OCI-LY7 (cell line): ENCODE measurements around the gene IRX2. TPM values are rescaled to one million over a fixed set of nuclear protein-coding genes. Genes with fewer than 3 reads are reported as not detected.

Experiments
- BruUV-seq: library from RNA; stranded (reverse); fragments of 400-500 nt; replicated peaks from 2 replicates; lab custom pipeline; 2021; lab: Mats Ljungman, UMichigan
- CTCF ChIA-PET: fragments of 300-600 bp; sonication (Branson Sonifier 250); formaldehyde crosslinking; loops from one replicate; lab custom pipeline; 2022; ENCODE audit warnings: antibody characterized with exemption; ENCODE audit not compliant: unreplicated experiment; lab: Charles Lee
- POLR2A ChIA-PET: fragments of 300-600 bp; sonication (Branson Sonifier 250); formaldehyde crosslinking; loops from one replicate; lab custom pipeline; 2022; ENCODE audit warnings: antibody characterized with exemption; lab: Charles Lee
- DNase-seq: peaks from one replicate; pipeline ENCODE4 v3.0.0-alpha.2; 2015; ENCODE audit warnings: low spot score
- H2AFZ ChIP-seq: fragments of 200-600 bp; sonication (generic), shearing (Covaris generic); 2 replicates; pipeline ENCODE4 v1.6.1; 2014; ENCODE audit warnings: mild to moderate bottlenecking, antibody characterized with exemption, low read length, moderate library complexity
- H3K27ac ChIP-seq: fragments of 200-600 bp; sonication (generic); 2 replicates; pipeline ENCODE4 v1.5.1; 2014; ENCODE audit warnings: mixed run types, low read depth, mild to moderate bottlenecking, moderate library complexity, low read length, inconsistent platforms; ENCODE audit not compliant: poor library complexity, severe bottlenecking
- H3K36me3 ChIP-seq: fragments of 200-600 bp; sonication (generic); 2 replicates; pipeline ENCODE4 v1.6.1; 2014; ENCODE audit warnings: mild to moderate bottlenecking, antibody characterized with exemption, low read length, moderate library complexity, mixed read lengths; ENCODE audit not compliant: insufficient read depth
- H3K4me1 ChIP-seq: fragments of 200-600 bp; sonication (generic); 2 replicates; pipeline ENCODE4 v1.5.1; 2014; ENCODE audit warnings: mild to moderate bottlenecking, low read length; ENCODE audit not compliant: insufficient read depth, poor library complexity, severe bottlenecking
- H3K4me2 ChIP-seq: fragments of 200-600 bp; sonication (generic); 2 replicates; pipeline ENCODE4 v1.6.1; 2014; ENCODE audit warnings: mild to moderate bottlenecking, low read length
- H3K4me3 ChIP-seq: fragments of 200-600 bp; sonication (generic); 2 replicates; pipeline ENCODE4 v1.5.1; 2014; ENCODE audit warnings: mild to moderate bottlenecking, low read depth, low read length; ENCODE audit not compliant: poor library complexity, severe bottlenecking
- H3K79me2 ChIP-seq: fragments of 200-600 bp; sonication (generic); 2 replicates; pipeline ENCODE4 v1.6.1; 2016; ENCODE audit warnings: low read depth, mild to moderate bottlenecking, low read length, moderate library complexity, mixed read lengths; ENCODE audit not compliant: insufficient read depth
- H3K9me2 ChIP-seq: fragments of 200-600 bp; sonication (generic); 2 replicates; pipeline ENCODE4 v1.6.1; 2016; ENCODE audit warnings: mild to moderate bottlenecking, low read length, mixed read lengths; ENCODE audit not compliant: insufficient read depth
- H3K9me3 ChIP-seq: fragments of 200-600 bp; sonication (generic); 2 replicates; pipeline ENCODE4 v1.6.1; 2014; ENCODE audit warnings: mild to moderate bottlenecking, mixed run types, low read length, mixed read lengths
- H4K20me1 ChIP-seq: fragments of 200-600 bp; sonication (generic); 2 replicates; pipeline ENCODE4 v1.6.1; 2014; ENCODE audit warnings: mild to moderate bottlenecking, antibody characterized with exemption, low read length, moderate library complexity, mixed read lengths; ENCODE audit not compliant: insufficient read depth
- EZH2phosphoT487 ChIP-seq: fragments of 200-600 bp; sonication (generic); IDR thresholded peaks from 2 replicates; pipeline ENCODE4 v1.6.1; 2018; ENCODE audit warnings: low read depth, borderline replicate concordance, mild to moderate bottlenecking, mixed run types, antibody characterized with exemption, low read length, moderate library complexity, mixed read lengths
- intact Hi-C: fragments of 100-400 bp; cut with micrococcal nuclease; formaldehyde crosslinking; loops from one replicate; pipeline ENCODE4 v1.10.0; 2022; ENCODE audit not compliant: unreplicated experiment
- total RNA-seq, 2 experiments: library from RNA; depleted of rRNA in 1 of 2; stranded (reverse); fragments of >200 nt in 1 of 2; shearing (Covaris generic) in 1 of 2; gene quantifications; 2 replicates each; pipeline ENCODE4 v1.2.3, GENCODE V29; 2014 to 2022
- TF ChIP-seq, protein P1 (sequence below): fragments of 200-600 bp; sonication (generic); conservative IDR thresholded peaks from 2 replicates; pipeline ENCODE4 v1.5.1; 2014; ENCODE audit warnings: mild to moderate bottlenecking, antibody characterized with exemption, low read length, moderate library complexity, mixed read lengths

IRX2 gene
- total RNA-seq, 2 experiments from 2014 or later: not detected

- Histone ChIP-seq H3K27ac (no peak overlapping the region), H2AFZ (no peak overlapping the region), H3K79me2 (no peaks in the 10 kb centered on the region), H3K4me3 (no peak overlapping the region), H4K20me1 (no peaks in the 10 kb centered on the region), H3K9me3 (no peaks in the 10 kb centered on the region), H3K36me3 (no peaks in the 10 kb centered on the region), H3K4me1 (no peaks in the 10 kb centered on the region), H3K4me2 (no peak overlapping the region), H3K9me2 (no peaks in the 10 kb centered on the region)
- ChIA-PET CTCF (no interaction called here), POLR2A (interaction anchor here (0.7 kb wide), 1 partner anchor 190 kb away, joined by 3 read pairs; no protein-coding TSS in a partner anchor)
- no peak for DNase-seq
- TF ChIP-seq, protein P1, sequence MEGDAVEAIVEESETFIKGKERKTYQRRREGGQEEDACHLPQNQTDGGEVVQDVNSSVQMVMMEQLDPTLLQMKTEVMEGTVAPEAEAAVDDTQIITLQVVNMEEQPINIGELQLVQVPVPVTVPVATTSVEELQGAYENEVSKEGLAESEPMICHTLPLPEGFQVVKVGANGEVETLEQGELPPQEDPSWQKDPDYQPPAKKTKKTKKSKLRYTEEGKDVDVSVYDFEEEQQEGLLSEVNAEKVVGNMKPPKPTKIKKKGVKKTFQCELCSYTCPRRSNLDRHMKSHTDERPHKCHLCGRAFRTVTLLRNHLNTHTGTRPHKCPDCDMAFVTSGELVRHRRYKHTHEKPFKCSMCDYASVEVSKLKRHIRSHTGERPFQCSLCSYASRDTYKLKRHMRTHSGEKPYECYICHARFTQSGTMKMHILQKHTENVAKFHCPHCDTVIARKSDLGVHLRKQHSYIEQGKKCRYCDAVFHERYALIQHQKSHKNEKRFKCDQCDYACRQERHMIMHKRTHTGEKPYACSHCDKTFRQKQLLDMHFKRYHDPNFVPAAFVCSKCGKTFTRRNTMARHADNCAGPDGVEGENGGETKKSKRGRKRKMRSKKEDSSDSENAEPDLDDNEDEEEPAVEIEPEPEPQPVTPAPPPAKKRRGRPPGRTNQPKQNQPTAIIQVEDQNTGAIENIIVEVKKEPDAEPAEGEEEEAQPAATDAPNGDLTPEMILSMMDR: no peak
- TF ChIP-seq EZH2phosphoT487: no peak
- intact Hi-C loops: no loop called here
- no TSS peak for BruUV-seq
Measured at GRCh38 chr5:2697446-2698200, 53.9 kb downstream of the IRX2 start.

DNA sequence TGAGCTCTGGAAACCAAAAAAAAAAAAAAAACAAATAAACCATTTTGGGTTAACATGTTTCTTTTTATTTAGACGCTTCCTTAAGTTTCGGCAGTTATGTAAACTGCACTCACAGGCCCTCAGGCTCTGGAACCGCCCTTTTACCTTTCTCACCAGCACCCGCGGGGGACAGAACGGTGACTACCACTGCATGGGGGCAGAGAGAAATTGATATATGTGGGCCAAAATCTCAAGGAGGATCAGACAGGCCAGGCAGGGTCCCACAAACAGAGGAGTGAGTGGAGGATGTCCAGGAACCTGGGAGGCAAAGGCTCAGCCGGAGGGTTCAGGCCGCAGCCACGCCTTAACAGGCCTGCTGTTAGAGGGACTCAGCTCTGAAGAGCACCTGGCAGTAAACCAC, 54.4 kb downstream of the IRX2 start:
- TF ChIP-seq, protein P1: no peak
- no peak for TF ChIP-seq EZH2phosphoT487
- no peaks in the 10 kb centered on the region for H4K20me1 ChIP-seq
- no peaks in the 10 kb centered on the region for H3K79me2 ChIP-seq
- ChIA-PET POLR2A (interaction anchor here (0.7 kb wide), 1 partner anchor 189 kb away, joined by 3 read pairs; no protein-coding TSS in a partner anchor), CTCF (no interaction called here)
- intact Hi-C loops: no loop called here
- no peak overlapping the region for H3K4me2 ChIP-seq
- H3K36me3 ChIP-seq: no peaks in the 10 kb centered on the region
- H3K4me3 ChIP-seq: no peak overlapping the region
- H3K4me1 ChIP-seq: no peaks in the 10 kb centered on the region
- H3K27ac ChIP-seq: no peak overlapping the region
- no TSS peak for BruUV-seq
- H2AFZ ChIP-seq: no peak overlapping the region
- H3K9me3 ChIP-seq: no peaks in the 10 kb centered on the region
- no peaks in the 10 kb centered on the region for H3K9me2 ChIP-seq
- DNase-seq: no peak
